Measurements from ENCODE around the gene MAZ. TPM values are rescaled to one million over a fixed set of nuclear protein-coding genes. Genes with fewer than 3 reads are reported as not detected.

The MAZ gene
- total and polyA plus RNA-seq, 2 of the 13 experiments (the other 11 are each of a cell fraction or from before 2014, with no cell fraction given), result 203 to 277 TPM

- TF ChIP-seq DZIP1 (CRISPR knock-in tag; IDR thresholded peaks at IDR 0.05) (peak; percentile 90), ZNF747 (CRISPR knock-in tag; IDR thresholded peaks at IDR 0.05; ENCODE audit: borderline replicate concordance) (peak; percentile 86), ZNF431 (CRISPR knock-in tag; IDR thresholded peaks at IDR 0.05; ENCODE audit: borderline replicate concordance, low read depth) (peak; percentile 83; the same call in 1 of the 2 replicates), TOE1 (CRISPR knock-in tag; IDR thresholded peaks at IDR 0.05) (peak; percentile 97), MLX (CRISPR knock-in tag; IDR thresholded peaks at IDR 0.05) (peak; percentile 57; the same call in 1 of the 2 replicates), ZNF274 (CRISPR knock-in tag; IDR thresholded peaks at IDR 0.05) (peak; percentile 56; the same call in 1 of the 2 replicates), RELA (CRISPR knock-in tag; IDR thresholded peaks at IDR 0.05) (peak; percentile 76), ARHGAP35 (CRISPR knock-in tag; IDR thresholded peaks at IDR 0.05; ENCODE audit: borderline replicate concordance) (peak; percentile 93), RARG (CRISPR knock-in tag; IDR thresholded peaks at IDR 0.05; ENCODE audit: low read depth) (no peak; the same call in 1 of the 2 replicates), MYNN (CRISPR knock-in tag; IDR thresholded peaks at IDR 0.05; ENCODE audit: low read depth) (peak; percentile 88; the same call in 1 of the 2 replicates), ZNF678 (CRISPR knock-in tag; IDR thresholded peaks at IDR 0.05) (0 out of 2 replicates have a peak, but pooled peaks have one; percentile 63), ZBTB20 (CRISPR knock-in tag; IDR thresholded peaks at IDR 0.05; ENCODE audit: borderline replicate concordance, low read depth) (no peak; the same call in none of the 2 replicates), NFKBIZ (CRISPR knock-in tag; IDR thresholded peaks at IDR 0.05) (no peak), SCMH1 (CRISPR knock-in tag; IDR thresholded peaks at IDR 0.05; ENCODE audit: borderline replicate concordance) (no peak), TIGD3 (CRISPR knock-in tag; IDR thresholded peaks at IDR 0.05; ENCODE audit: borderline replicate concordance) (no peak), KDM5A (IDR thresholded peaks at IDR 0.05; ENCODE audit: borderline replicate concordance, low read length) (peak; percentile 97), ZNF564 (CRISPR knock-in tag; IDR thresholded peaks at IDR 0.05) (peak; percentile 78; the same call in 1 of the 2 replicates), ZNF562 (CRISPR knock-in tag; IDR thresholded peaks at IDR 0.05; ENCODE audit: borderline replicate concordance) (no peak; the same call in 1 of the 2 replicates), ZNF232 (CRISPR knock-in tag; IDR thresholded peaks at IDR 0.05; ENCODE audit: borderline replicate concordance) (peak; percentile 97), TBX3 (IDR thresholded peaks at IDR 0.05; ENCODE audit: borderline replicate concordance) (0 out of 2 replicates have a peak, but pooled peaks have one; percentile 27), ZNF878 (CRISPR knock-in tag; IDR thresholded peaks at IDR 0.05) (peak; percentile 96), NFKB2 (CRISPR knock-in tag; IDR thresholded peaks at IDR 0.05; ENCODE audit: borderline replicate concordance) (peak; percentile 95), ZNF124 (CRISPR knock-in tag; IDR thresholded peaks at IDR 0.05) (peak; percentile 89), HDAC2 (CRISPR knock-in tag; IDR thresholded peaks at IDR 0.05) (peak; percentile 82), CEBPB (IDR thresholded peaks at IDR 0.05; ENCODE audit: borderline replicate concordance, low read depth, low read length) (no peak), GZF1 (CRISPR knock-in tag; IDR thresholded peaks at IDR 0.05) (peak; percentile 27; the same call in 1 of the 2 replicates)
These were observed 864 bp upstream of the MAZ start (continued) for GRCh38 chr16:29805232-29806098.

Data from HepG2 (cell line).